ENCODE data around the gene PTCH2.

GRCh38 chr1:44780583-44781121, 62.4 kb downstream of the PTCH2 start:
- TF ChIP-seq CTCF (IDR thresholded peaks at IDR 0.05; ENCODE audit: low read length) (no peak), EZH2 (IDR thresholded peaks at IDR 0.05; ENCODE audit: borderline replicate concordance, low read length) (no peak)
